ENCODE results near the gene SFTPB. TPM values are rescaled to one million over a fixed set of nuclear protein-coding genes. Genes with fewer than 3 reads are reported as not detected.

SFTPB gene
- total and polyA plus RNA-seq, 8 donors: 0.14 to 4,040 (median 1.8) TPM; not detected in 1

- no peaks in the 10 kb centered on the region for H3K9me3 ChIP-seq
- no peak for DNase-seq
- H3K27ac ChIP-seq: no peak overlapping the region
- peaks cover 0 to 13% (median 3%) of the 10 kb centered on the region in 4 donors for H3K4me1 ChIP-seq
- H3K27me3 ChIP-seq: no peaks in the 10 kb centered on the region
- no peaks in the 10 kb centered on the region for H3K36me3 ChIP-seq
- intact Hi-C loops (cut with DNase I; ENCODE audit: low total_unique reads): no loop called here
- 80 to 88% (median 83%) methylated on average over 3 of the region's 3 CpGs for WGBS, 5 donors
- no peak overlapping the region for H3K4me3 ChIP-seq
- TF ChIP-seq, protein P1, sequence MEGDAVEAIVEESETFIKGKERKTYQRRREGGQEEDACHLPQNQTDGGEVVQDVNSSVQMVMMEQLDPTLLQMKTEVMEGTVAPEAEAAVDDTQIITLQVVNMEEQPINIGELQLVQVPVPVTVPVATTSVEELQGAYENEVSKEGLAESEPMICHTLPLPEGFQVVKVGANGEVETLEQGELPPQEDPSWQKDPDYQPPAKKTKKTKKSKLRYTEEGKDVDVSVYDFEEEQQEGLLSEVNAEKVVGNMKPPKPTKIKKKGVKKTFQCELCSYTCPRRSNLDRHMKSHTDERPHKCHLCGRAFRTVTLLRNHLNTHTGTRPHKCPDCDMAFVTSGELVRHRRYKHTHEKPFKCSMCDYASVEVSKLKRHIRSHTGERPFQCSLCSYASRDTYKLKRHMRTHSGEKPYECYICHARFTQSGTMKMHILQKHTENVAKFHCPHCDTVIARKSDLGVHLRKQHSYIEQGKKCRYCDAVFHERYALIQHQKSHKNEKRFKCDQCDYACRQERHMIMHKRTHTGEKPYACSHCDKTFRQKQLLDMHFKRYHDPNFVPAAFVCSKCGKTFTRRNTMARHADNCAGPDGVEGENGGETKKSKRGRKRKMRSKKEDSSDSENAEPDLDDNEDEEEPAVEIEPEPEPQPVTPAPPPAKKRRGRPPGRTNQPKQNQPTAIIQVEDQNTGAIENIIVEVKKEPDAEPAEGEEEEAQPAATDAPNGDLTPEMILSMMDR (IDR thresholded peaks at IDR 0.05): no peak
Measured at GRCh38 chr2:85667561-85668008, 414 bp downstream of the SFTPB start.

DNA sequence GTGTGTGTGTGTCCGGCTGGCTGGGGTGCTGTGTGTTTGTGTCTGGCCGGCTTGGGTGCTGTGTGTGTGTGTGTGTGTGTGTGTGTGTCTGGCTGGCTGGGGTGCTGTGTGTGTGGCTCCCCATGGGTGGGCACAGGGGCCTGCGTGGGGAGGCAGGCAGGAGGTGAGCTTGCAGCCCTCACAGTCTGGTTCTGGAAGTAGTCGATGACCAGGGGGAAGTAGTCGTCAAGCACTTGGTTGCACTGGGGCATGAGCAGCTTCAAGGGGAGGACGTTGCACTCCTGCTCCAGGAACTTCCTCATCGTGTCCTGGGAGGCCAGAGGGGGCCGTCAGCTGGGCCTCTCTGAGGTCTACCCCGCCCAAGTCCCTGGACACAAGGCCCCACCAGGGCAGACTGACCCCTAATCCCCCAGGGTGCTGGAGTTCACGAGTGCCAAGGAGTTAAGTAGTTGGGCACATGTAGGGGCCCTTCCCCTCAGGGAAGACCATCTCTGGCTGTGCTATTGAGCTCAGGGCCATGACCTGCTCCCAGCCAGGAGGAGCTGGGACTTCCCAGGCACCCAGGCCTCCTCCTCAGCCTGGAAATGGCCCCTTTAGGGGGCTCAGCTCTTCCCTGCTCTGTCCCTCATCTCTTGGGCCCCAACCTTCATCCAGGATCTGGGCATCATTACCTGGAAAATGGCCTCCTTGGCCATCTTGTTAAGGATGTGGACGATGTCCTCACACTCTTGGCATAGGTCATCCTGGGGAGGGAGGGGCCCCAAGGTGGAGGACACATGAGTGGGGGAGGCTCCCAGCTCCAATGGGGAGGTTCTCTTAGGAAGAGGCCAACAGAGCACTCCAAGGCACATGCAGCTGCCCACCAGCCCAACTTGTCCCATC, 1.3 kb downstream of the SFTPB start:
- no peaks in the 10 kb centered on the region for H3K9me3 ChIP-seq
- no peaks in the 10 kb centered on the region for H3K36me3 ChIP-seq
- intact Hi-C loops (cut with DNase I; ENCODE audit: low total_unique reads): no loop called here
- H3K27me3 ChIP-seq: no peaks in the 10 kb centered on the region
- H3K4me3 ChIP-seq: no peak overlapping the region
- WGBS, 5 donors: 71 to 84% (median 77%) methylated on average over 8 to 11 of the region's 11 CpGs
- no peak for DNase-seq
- no peak overlapping the region for H3K27ac ChIP-seq
- H3K4me1 ChIP-seq: peaks cover 0 to 13% (median 5%) of the 10 kb centered on the region in 4 donors
- TF ChIP-seq, protein P1 (IDR thresholded peaks at IDR 0.05): no peak
- TF ChIP-seq EP300 (IDR thresholded peaks at IDR 0.05) (no peak), POLR2A (IDR thresholded peaks at IDR 0.05) (no peak), POLR2AphosphoS5 (IDR thresholded peaks at IDR 0.05) (no peak)

- no peak overlapping the region for H3K4me3 ChIP-seq
- peaks cover 0 to 17% (median 6%) of the 10 kb centered on the region in 4 donors for H3K4me1 ChIP-seq
Measured at GRCh38 chr2:85666016-85666415, 2.0 kb downstream of the SFTPB start.

DNA sequence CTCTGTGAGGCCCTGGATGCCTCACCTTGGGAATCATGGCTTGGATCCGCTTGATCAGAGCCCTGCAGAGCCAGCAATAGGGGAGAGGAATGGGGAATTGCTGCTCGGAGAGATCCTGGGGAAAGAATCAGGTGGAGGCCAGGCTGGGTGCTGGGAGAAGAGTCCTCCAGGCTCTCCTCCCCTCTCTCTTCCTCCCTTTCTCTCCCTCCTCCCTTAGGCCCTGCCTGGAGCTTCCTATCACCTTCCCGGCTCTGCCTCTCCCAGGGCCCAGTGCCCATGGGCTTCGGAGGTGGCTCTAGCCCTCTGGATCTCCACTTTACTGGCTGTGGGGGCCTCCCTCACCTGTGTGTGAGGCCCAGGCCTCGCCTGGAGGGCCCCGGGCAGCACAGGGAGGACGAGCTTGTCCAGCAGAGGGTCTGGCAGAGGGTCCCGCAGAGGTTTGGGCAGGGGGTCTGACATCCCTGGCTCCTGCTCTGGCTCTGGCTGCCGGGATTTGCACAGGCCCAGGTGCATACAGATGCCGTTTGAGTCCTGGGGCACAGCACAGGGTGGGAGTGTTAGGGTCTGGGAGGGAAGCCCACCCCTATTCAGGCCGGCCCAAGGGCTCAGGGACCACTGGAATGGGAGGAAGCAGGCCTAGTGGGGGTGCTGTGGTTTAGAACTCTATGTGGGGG, 2.6 kb downstream of the SFTPB start:
- WGBS, 5 donors: 80 to 88% (median 81%) methylated on average over 7 to 11 of the region's 11 CpGs
- intact Hi-C loops (cut with DNase I; ENCODE audit: low total_unique reads): no loop called here
- TF ChIP-seq, protein P1 (IDR thresholded peaks at IDR 0.05): no peak
- TF ChIP-seq POLR2AphosphoS5 (IDR thresholded peaks at IDR 0.05) (no peak), EP300 (IDR thresholded peaks at IDR 0.05) (no peak), POLR2A (IDR thresholded peaks at IDR 0.05) (no peak)
- H3K27me3 ChIP-seq: no peaks in the 10 kb centered on the region
- H3K4me3 ChIP-seq: no peak overlapping the region
- H3K9me3 ChIP-seq: no peaks in the 10 kb centered on the region
- H3K36me3 ChIP-seq: peaks cover 0 to 9% (median 0%) of the 10 kb centered on the region in 4 donors
- H3K4me1 ChIP-seq: peaks cover 0 to 17% (median 6%) of the 10 kb centered on the region in 4 donors
- DNase-seq: no peak
- no peak overlapping the region for H3K27ac ChIP-seq

More at GRCh38 chr2:85666016-85666415, 2.0 kb downstream of the SFTPB start:
- TF ChIP-seq EP300 (IDR thresholded peaks at IDR 0.05) (no peak), POLR2AphosphoS5 (IDR thresholded peaks at IDR 0.05) (no peak), POLR2A (IDR thresholded peaks at IDR 0.05) (no peak)
- TF ChIP-seq, protein P1 (IDR thresholded peaks at IDR 0.05): no peak
- 88 to 96% (median 91%) methylated on average over 4 to 6 of the region's 6 CpGs for WGBS, 5 donors
- DNase-seq: no peak
- Histone ChIP-seq H3K27ac (no peak overlapping the region), H3K36me3 (peaks cover 0 to 4% (median 0%) of the 10 kb centered on the region in 4 donors), H3K9me3 (no peaks in the 10 kb centered on the region), H3K27me3 (no peaks in the 10 kb centered on the region)
- intact Hi-C loops (cut with DNase I; ENCODE audit: low total_unique reads): no loop called here
